CD14-positive monocyte (primary cell): ENCODE measurements around the gene SEC22A. TPM values are rescaled to one million over a fixed set of nuclear protein-coding genes. Genes with fewer than 3 reads are reported as not detected.

Experiments
- DNase-seq, 3 donors: peaks; one replicate each; pipeline ENCODE4 v3.0.0-alpha.2; 2011 to 2022
- H2AFZ ChIP-seq: 2 replicates; pipeline ENCODE4 v1.6.0; 2012; ENCODE audit warnings: mild to moderate bottlenecking, low read depth, low read length, inconsistent platforms; ENCODE audit not compliant: insufficient read depth, poor library complexity, severe bottlenecking
- H3K27ac ChIP-seq, 2 donors: 1 replicate in 1 of 2; 2 replicates in 1 of 2; pipeline ENCODE4 v1.5.1; 2012 to 2013; ENCODE audit warnings: low read length in 2 of 2, control low read depth in 1 of 2, inconsistent platforms in 1 of 2, low read depth in 1 of 2, mild to moderate bottlenecking in 1 of 2
- H3K27me3 ChIP-seq, 2 donors: one replicate each; pipeline versions ENCODE4 v1.6.0 to v1.6.1; 2011 to 2013; ENCODE audit warnings: low read length in 2 of 2; ENCODE audit not compliant: control insufficient read depth in 2 of 2, insufficient read depth in 2 of 2
- H3K36me3 ChIP-seq, 2 donors: replicated peaks in 1 of 2; 1 replicate in 1 of 2; 2 replicates in 1 of 2; pipeline versions ENCODE4 v1.5.1 to v1.6.1; 2012 to 2013; ENCODE audit warnings: low read length in 2 of 2, control low read depth in 1 of 2, inconsistent platforms in 1 of 2, mild to moderate bottlenecking in 1 of 2; ENCODE audit not compliant: insufficient read depth in 2 of 2, control insufficient read depth in 1 of 2
- H3K4me1 ChIP-seq, 2 donors: 1 replicate in 1 of 2; 2 replicates in 1 of 2; pipeline versions ENCODE4 v1.5.1 to v1.6.1; 2012 to 2013; ENCODE audit warnings: low read length in 2 of 2, control low read depth in 1 of 2, inconsistent platforms in 1 of 2, mild to moderate bottlenecking in 1 of 2, moderate library complexity in 1 of 2; ENCODE audit not compliant: insufficient read depth in 2 of 2, control insufficient read depth in 1 of 2
- H3K4me2 ChIP-seq: replicated peaks from 2 replicates; pipeline ENCODE3; 2012; ENCODE audit warnings: low read length, moderate library complexity, mild to moderate bottlenecking; ENCODE audit not compliant: poor library complexity, severe bottlenecking; ENCODE audit errors: extremely low read depth
- H3K4me3 ChIP-seq, 3 experiments: fragments of 200-600 bp in 1 of 3; sonication (generic) in 1 of 3; replicated peaks in 1 of 3; 1 replicate in 2 of 3; 2 replicates in 1 of 3; pipeline ENCODE4 v1.5.1; 2011 to 2013; ENCODE audit warnings: low read length in 3 of 3, mild to moderate bottlenecking in 3 of 3, control low read depth in 2 of 3, low read depth in 2 of 3, inconsistent platforms in 1 of 3, moderate library complexity in 1 of 3
- H3K79me2 ChIP-seq: 2 replicates; pipeline ENCODE4 v1.6.0; 2012; ENCODE audit warnings: mild to moderate bottlenecking, control low read depth, inconsistent platforms, low read length, moderate library complexity; ENCODE audit not compliant: insufficient read depth
- H3K9ac ChIP-seq: 2 replicates; pipeline ENCODE4 v1.6.0; 2017; ENCODE audit warnings: low read length, mild to moderate bottlenecking; ENCODE audit not compliant: insufficient read depth, poor library complexity, severe bottlenecking
- H3K9me3 ChIP-seq, 2 donors: replicated peaks in 1 of 2; 1 replicate in 1 of 2; 2 replicates in 1 of 2; pipeline versions ENCODE4 v1.5.1 to v1.6.1; 2012 to 2013; ENCODE audit warnings: low read length in 2 of 2, control low read depth in 1 of 2; ENCODE audit not compliant: control insufficient read depth in 1 of 2, insufficient read depth in 1 of 2
- H4K20me1 ChIP-seq: 2 replicates; pipeline ENCODE4 v1.6.0; 2012; ENCODE audit warnings: mild to moderate bottlenecking, low read length, control low read depth, moderate library complexity; ENCODE audit not compliant: insufficient read depth
- H3K27ac Mint-ChIP-seq, 7 donors: one replicate each; pipeline ENCODE4 v1.8.0; 2020; ENCODE audit warnings: mild to moderate bottlenecking in 7 of 7, mixed read lengths in 7 of 7, moderate library complexity in 6 of 7, inconsistent platforms in 2 of 7
- H3K27me3 Mint-ChIP-seq, 3 donors: one replicate each; pipeline ENCODE4 v1.8.0; 2021 to 2022; ENCODE audit warnings: low read depth in 3 of 3, mild to moderate bottlenecking in 3 of 3, mixed read lengths in 3 of 3, moderate library complexity in 3 of 3, inconsistent platforms in 1 of 3
- H3K36me3 Mint-ChIP-seq, 2 donors: one replicate each; pipeline ENCODE4 v1.8.0; 2020; ENCODE audit warnings: mixed read lengths in 2 of 2, inconsistent platforms in 1 of 2, mild to moderate bottlenecking in 1 of 2
- H3K4me1 Mint-ChIP-seq: one replicate; pipeline ENCODE4 v1.8.0; 2020; ENCODE audit warnings: mild to moderate bottlenecking, mixed read lengths
- H3K4me3 Mint-ChIP-seq, 2 donors: one replicate each; pipeline ENCODE4 v1.8.0; 2020; ENCODE audit warnings: mild to moderate bottlenecking in 2 of 2, mixed read lengths in 2 of 2, moderate library complexity in 1 of 2
- H3K9me3 Mint-ChIP-seq, 7 donors: one replicate each; pipeline ENCODE4 v1.8.0; 2020 to 2022; ENCODE audit warnings: mixed read lengths in 7 of 7, mild to moderate bottlenecking in 6 of 7, moderate library complexity in 6 of 7, inconsistent platforms in 2 of 7
- WGBS: methylation state at CpG from one replicate; pipeline ENCODE4 v1.1.5; 2013; ENCODE audit warnings: missing lambda C conversion rate; ENCODE audit not compliant: insufficient coverage; 5-methylcytosine and 5-hydroxymethylcytosine counted together
- intact Hi-C, 2 donors: fragments of 100-400 bp; cut with micrococcal nuclease; formaldehyde crosslinking; loops; one replicate each; pipeline versions ENCODE4 v1.15.0 to v1.15.1; 2023
- polyA plus RNA-seq, 3 donors: library from polyadenylated mRNA; depleted of rRNA in 1 of 3; unstranded in 2 of 3; stranded (reverse) in 1 of 3; fragments of 300-500 nt in 2 of 3; fragments of >200 nt in 1 of 3; fragmentation: Illumina TruSeq in 2 of 3; gene quantifications; 1 replicate in 2 of 3; 2 replicates in 1 of 3; pipeline ENCODE4 v1.2.3, GENCODE V29; 2012 to 2021
- TF ChIP-seq, protein P1 (sequence below): fragments of 200-600 bp; IDR thresholded peaks from one replicate; pipeline ENCODE4 v1.8.0; 2022; ENCODE audit warnings: antibody characterized with exemption, mild to moderate bottlenecking

SEC22A gene
- polyA plus RNA-seq, 3 donors: 6.4 to 11.0 (median 8.8) TPM

DNA sequence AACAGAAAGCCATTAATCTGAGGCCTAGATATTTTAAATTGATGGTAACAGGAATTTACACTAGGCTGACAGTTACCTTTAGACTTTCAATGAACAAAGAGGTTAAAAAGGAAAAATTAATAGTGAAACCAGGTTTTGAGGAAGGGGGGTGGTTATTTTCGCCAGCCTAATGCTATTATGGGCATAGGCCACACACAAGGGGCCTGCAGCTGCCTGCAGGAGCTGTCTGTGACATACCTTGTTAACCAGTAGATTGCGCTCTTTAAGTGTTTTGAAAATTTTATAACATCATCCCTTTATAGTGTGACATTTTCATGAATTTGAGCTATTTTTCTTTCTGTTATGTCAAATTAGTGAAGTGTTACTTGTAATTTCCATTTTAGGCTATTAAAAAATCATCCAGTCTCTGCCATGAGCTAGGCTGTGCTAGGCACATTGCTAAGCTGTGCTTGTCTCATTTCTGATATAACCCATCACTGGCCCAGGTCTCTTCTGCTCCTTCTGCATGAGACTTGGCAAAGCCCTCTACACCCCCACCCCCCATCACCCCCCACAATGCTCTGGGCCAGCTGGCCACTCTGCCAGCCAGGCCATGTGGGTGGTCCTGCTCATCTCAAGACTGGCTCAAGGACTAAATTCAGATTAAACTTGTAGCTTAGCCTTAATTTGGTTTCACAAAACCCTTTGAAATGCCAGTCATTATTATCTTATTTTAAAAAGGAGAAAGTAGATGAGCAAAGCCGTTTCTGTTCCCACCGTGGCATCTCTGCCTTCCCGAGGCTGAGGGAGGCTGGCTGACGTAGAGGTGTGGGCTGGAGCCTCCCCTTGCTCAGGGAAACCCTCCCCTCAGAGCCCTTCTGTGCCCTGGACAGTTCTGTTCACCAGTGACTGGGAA lies 48.4 kb upstream of the SEC22A start:
- Histone ChIP-seq H3K27ac (peak overlapping the region; percentile 86 to 90), H3K4me2 (peak overlapping the region; percentile 63), H3K4me1 (peaks cover 43 to 47% of the 10 kb centered on the region in 2 donors), H3K9ac (peak overlapping the region; percentile 61), H3K9me3 (no peaks in the 10 kb centered on the region), H3K27me3 (no peaks in the 10 kb centered on the region), H3K36me3 (peaks cover 15 to 50% of the 10 kb centered on the region in 2 donors), H2AFZ (peak overlapping the region; percentile 61), H3K4me3 (peak overlapping the region in 1 of 3 experiments; percentile 59), H3K79me2 (no peaks in the 10 kb centered on the region), H4K20me1 (no peaks in the 10 kb centered on the region)
- Mint-ChIP-seq H3K9me3 (peaks cover 1 to 8% (median 4%) of the 10 kb centered on the region in 7 donors), H3K27ac (peak overlapping the region; percentile 79 to 95 (median 89)), H3K27me3 (peaks cover 0 to 5% (median 0%) of the 10 kb centered on the region in 3 donors), H3K4me3 (peak overlapping the region; percentile 34 to 84), H3K36me3 (peaks cover 39 to 59% of the 10 kb centered on the region in 2 donors), H3K4me1 (peaks cover 40% of the 10 kb centered on the region)
- intact Hi-C loops: loop anchor here in 1 of 2 donors (5.0 kb wide), 1 partner anchor 44 kb away; no protein-coding TSS in a partner anchor
- WGBS: no CpG with 5 or more reads among the region's 6 CpGs
- TF ChIP-seq, protein P1, sequence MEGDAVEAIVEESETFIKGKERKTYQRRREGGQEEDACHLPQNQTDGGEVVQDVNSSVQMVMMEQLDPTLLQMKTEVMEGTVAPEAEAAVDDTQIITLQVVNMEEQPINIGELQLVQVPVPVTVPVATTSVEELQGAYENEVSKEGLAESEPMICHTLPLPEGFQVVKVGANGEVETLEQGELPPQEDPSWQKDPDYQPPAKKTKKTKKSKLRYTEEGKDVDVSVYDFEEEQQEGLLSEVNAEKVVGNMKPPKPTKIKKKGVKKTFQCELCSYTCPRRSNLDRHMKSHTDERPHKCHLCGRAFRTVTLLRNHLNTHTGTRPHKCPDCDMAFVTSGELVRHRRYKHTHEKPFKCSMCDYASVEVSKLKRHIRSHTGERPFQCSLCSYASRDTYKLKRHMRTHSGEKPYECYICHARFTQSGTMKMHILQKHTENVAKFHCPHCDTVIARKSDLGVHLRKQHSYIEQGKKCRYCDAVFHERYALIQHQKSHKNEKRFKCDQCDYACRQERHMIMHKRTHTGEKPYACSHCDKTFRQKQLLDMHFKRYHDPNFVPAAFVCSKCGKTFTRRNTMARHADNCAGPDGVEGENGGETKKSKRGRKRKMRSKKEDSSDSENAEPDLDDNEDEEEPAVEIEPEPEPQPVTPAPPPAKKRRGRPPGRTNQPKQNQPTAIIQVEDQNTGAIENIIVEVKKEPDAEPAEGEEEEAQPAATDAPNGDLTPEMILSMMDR: no peak
- DNase-seq: peak in 1 of 3 donors; percentile 6
